RWPE1 (cell line): ENCODE results near the gene GTPBP2.
"Not testable (repeated sequence)": the region's sequence is repeated elsewhere in the genome, so short reads cannot be mapped to it uniquely, and the experiment has no call there.

Source experiments
- CTCF ChIA-PET: fragments of 350-600 bp; sonication (Branson Sonifier 250); formaldehyde crosslinking; extraction: SDS; loops from one replicate; lab custom pipeline; 2021; lab: Yijun Ruan, JAX
- POLR2A ChIA-PET: fragments of 400-600 bp; formaldehyde crosslinking; extraction: SDS; loops from one replicate; lab custom pipeline; 2020; ENCODE audit warnings: antibody characterized with exemption; ENCODE audit not compliant: low non-redundant PET; lab: Yijun Ruan, JAX
- DNase-seq: peaks from one replicate; pipeline ENCODE4 v3.0.0; 2012; ENCODE audit warnings: low spot score
- H3K27ac ChIP-seq: fragments of 450-650 bp; 2 replicates; pipeline ENCODE4 v1.5.1; 2017
- TF ChIP-seq, protein P1 (sequence below): fragments of 450-650 bp; conservative IDR thresholded peaks from 2 replicates; pipeline ENCODE4 v1.5.1; 2017; ENCODE audit warnings: low read depth, mild to moderate bottlenecking

Gene GTPBP2

DNA sequence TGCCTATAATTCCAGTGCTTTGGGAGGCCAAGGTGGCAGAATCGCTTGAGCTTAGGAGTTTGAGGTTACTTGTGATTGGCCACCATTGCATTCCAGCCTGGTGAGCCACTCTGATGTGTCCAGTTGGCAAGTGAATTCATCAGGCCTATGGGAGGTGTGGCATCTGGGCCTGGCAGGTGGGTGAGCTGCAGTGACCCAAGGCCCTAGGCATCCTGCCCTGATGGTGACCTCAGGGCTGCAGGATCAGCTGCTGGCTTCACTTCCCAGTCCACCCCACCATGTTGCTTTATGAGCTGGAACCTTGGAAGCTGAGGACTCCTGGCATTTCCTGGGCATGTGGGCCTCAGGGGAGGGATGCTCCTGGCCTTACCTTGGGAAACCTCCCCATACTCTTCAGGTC is 36.3 kb upstream of the GTPBP2 start:
- DNase-seq, result peak; percentile 60
- ChIA-PET CTCF (interaction anchor here (1.2 to 3.3 kb wide), 4 partner anchors 105 to 414 kb away, joined by 4 to 28 read pairs (median 11); partner anchors contain the start of gene VEGFA), POLR2A (no interaction called here)
- TF ChIP-seq, protein P1, sequence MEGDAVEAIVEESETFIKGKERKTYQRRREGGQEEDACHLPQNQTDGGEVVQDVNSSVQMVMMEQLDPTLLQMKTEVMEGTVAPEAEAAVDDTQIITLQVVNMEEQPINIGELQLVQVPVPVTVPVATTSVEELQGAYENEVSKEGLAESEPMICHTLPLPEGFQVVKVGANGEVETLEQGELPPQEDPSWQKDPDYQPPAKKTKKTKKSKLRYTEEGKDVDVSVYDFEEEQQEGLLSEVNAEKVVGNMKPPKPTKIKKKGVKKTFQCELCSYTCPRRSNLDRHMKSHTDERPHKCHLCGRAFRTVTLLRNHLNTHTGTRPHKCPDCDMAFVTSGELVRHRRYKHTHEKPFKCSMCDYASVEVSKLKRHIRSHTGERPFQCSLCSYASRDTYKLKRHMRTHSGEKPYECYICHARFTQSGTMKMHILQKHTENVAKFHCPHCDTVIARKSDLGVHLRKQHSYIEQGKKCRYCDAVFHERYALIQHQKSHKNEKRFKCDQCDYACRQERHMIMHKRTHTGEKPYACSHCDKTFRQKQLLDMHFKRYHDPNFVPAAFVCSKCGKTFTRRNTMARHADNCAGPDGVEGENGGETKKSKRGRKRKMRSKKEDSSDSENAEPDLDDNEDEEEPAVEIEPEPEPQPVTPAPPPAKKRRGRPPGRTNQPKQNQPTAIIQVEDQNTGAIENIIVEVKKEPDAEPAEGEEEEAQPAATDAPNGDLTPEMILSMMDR, result no peak
- no peak overlapping the region for H3K27ac ChIP-seq

DNA sequence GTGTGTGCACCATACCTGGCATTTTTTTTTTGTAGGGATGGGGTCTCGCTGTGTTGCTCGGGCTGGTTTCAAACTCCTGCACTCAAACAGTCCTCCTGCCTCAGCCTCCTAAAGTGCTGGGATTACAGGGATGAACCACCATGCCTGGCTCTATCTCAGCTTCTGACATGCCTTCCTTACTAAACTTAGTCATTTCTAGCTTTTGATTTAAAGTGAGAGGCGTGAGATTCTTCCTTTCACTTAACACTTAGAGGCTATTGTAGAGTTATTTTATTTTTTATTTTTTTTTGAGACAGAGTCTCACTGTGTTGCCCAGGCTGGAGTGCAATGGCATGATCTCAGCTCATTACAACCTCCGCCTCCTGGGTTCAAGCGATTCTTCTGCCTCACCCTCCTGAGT is 33.9 kb upstream of the GTPBP2 start:
- CTCF ChIA-PET, DNase-seq, POLR2A ChIA-PET, H3K27ac ChIP-seq: not testable (repeated sequence)

DNA sequence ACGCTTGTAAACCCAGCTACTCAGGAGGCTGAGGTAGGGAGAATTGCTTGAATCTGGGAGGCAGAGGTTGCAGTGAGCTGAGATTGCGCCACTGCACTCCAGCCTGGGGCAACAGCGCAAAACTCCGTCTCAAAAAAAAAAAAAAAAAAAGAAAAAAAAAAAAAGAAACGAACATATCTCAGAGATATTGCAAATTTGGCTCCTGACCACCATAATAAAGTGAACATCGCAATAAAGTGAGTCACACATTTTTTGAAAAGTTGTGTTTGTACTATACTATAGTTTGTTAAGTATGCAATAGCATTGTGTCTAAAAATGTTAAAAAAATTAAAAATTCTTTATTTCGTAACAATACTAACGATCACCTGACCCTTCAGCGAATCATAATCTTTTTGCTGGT is 29.1 kb upstream of the GTPBP2 start:
- DNase-seq, result no peak
- no peak overlapping the region for H3K27ac ChIP-seq
- CTCF ChIA-PET, result interaction anchor here (0.6 kb wide), 1 partner anchor 9 kb away, joined by 3 read pairs; no protein-coding TSS in a partner anchor
- TF ChIP-seq, protein P1, result no peak
- POLR2A ChIA-PET, result no interaction called here

DNA sequence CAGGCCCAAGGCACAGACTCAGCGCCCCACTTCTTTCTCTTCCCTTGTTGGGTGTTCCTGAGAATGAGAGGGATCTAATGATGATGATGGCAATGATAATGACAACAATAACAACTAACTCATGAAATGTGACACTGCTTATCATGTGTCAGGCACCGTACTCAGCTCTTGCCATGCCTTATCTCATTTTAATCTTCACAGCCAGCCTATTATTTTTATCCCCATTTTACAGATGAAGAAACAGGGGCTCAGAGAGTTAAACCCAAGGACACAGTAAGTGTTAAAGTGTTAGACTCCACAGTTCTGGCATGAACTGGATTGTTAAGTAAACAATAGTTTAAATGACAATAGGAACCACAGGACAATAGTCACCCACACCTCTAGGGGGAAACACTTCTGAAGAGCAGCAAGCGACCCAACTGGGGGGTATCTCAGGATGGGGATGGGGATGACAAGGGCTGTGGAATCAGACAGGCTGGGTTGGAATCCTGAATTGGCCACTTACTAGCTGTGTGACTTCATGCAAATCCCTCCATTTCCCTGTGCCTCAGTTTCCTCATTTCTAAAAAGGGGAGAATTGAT is 28.2 kb upstream of the GTPBP2 start:
- CTCF ChIA-PET, result interaction anchor here (0.6 kb wide), 2 partner anchors 9 to 10 kb away, joined by 3 to 7 read pairs; no protein-coding TSS in a partner anchor
- H3K27ac ChIP-seq, result no peak overlapping the region
- POLR2A ChIA-PET, result no interaction called here
- DNase-seq, result no peak
- TF ChIP-seq, protein P1, result no peak

DNA sequence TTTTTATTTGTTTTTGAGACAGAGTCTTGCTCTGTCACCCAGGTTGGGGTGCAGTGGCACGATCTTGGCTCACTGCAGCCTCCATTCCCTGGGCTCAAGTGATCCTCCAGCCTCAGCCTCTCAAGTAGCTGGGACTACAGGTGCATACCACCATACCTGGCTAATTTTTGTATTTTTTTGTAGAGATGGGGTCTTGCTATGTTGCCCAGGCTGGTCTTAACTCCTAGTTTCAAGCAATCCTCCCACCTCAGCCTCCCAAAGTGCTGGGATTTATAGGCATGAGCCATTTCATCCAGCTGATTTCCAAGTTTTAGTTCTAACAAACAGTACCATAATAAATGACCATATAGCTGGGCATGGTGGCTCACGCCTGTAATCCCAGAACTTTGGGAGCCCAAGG is 23.8 kb upstream of the GTPBP2 start:
- POLR2A ChIA-PET, CTCF ChIA-PET, H3K27ac ChIP-seq, DNase-seq: not testable (repeated sequence)

DNA sequence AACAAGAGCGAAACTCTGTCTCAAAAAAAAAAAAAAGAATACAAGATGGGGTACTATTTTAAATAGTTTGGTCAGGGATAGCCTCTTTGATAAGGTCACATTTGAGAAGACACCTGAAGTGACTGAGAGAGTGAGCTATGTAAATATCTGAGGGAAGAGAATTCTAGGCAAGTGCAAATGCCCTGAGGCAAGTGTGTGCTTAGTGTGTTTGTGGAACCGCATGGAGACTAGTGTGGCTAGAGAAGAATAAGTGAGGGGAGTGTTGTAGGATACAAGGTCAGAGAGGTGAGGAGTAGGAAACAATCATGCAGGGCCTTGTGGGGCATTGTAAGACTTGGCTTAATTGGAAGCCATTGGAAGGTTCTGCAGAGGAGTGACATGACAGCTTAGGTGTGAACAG is 19.2 kb upstream of the GTPBP2 start:
- TF ChIP-seq, protein P1, result no peak
- ChIA-PET POLR2A (interaction anchor here (0.6 kb wide), 1 partner anchor 61 kb away, joined by 3 read pairs; no protein-coding TSS in a partner anchor), CTCF (interaction anchor here (0.6 kb wide), 2 partner anchors 258 to 326 kb away, joined by 3 read pairs; no protein-coding TSS in a partner anchor)
- no peak for DNase-seq
- H3K27ac ChIP-seq, result no peak overlapping the region

DNA sequence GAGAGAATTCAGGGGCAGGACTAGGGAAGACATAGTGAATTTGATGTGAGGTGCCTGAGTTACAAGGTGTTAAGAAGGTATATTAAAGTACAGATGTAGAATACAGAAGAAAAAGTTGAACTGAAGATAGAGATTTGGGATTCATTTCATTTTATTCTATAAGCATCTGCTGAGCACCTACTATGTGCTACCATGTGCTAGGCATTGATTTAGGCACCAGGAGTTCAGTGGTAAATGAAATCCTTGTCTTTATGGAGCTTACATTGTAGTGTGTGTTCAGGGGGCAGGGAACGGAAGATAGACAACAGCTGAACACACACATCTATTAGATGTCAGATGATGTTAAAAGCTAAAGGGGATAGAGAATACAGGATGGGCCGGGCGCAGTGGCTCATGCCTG is 18.5 kb upstream of the GTPBP2 start:
- DNase-seq, result no peak
- no peak overlapping the region for H3K27ac ChIP-seq
- ChIA-PET CTCF (interaction anchor here (0.6 kb wide), 2 partner anchors 259 to 327 kb away, joined by 3 read pairs; no protein-coding TSS in a partner anchor), POLR2A (no interaction called here)
- TF ChIP-seq, protein P1, result no peak
